ENCODE data around the gene EIF2AK3.
"Not testable (repeated sequence)": the region's sequence is repeated elsewhere in the genome, so short reads cannot be mapped to it uniquely, and the experiment has no call there.

Gene EIF2AK3

DNA sequence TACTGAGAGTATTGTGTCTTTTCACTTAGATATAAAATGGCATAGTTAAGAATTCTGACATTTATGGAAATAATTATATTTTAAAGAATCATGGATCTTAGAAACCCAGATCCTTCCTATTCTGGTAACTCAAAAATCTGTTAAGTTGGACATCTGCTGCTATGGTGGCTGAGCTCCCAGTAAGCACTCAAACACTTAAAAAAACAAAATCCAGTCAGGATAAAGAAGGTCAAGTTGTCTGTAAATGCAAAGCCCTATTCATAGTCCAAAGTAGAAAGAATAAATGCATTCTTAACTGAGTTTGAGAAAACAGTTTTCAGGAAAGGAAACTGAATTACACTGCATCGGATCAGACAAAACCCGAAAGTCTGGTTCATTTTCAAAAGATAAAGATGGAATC, 35.6 kb downstream of the EIF2AK3 start:
- DNase-seq: no peak

DNA sequence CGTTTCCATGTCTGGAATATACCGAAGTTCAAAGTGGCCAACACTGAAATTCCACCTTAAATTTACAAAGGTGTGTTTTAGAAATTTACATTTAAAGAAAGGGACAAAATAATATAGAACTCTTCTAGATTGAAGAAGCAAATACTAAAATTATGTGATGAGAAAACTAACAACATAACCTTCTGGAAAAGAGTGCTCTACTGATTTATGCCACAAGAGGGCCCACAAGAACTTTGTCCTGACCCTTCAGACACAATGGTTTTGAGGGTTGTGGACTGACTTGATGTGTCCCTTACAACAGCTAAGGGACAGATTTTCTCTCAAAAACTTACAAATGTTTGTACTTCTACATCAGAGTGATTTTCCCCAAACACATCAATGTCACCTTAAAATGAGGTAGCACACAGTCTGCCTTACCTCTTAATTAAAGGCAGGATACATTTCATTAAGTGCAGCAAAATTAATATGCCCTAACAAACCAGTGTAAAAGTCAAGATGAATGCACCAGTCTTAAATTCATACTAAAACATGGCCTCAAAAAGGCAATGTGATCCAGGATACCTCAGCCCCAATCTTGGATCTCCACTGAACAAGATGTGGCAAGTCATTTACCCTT, 36.2 kb downstream of the EIF2AK3 start:
- no peak for DNase-seq

DNA sequence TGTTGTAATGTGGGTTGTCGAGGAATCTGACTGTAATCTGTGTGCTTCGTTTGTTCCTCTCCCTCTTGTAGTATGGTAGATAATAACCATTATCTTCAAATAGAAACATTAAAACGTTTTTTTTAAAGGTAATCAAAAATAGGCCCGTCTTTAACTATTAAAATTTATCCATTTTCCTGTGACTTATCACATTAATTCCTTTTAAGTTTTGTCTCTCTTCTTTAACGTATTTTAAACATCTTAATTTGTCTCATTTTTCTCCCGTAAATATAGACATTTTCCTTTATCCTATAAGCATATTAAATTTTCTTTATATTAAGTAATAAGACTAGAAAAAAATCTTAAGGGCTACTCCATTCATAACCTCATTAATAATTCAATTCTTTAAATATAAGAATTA, 41.3 kb downstream of the EIF2AK3 start:
- DNase-seq: no peak

DNA sequence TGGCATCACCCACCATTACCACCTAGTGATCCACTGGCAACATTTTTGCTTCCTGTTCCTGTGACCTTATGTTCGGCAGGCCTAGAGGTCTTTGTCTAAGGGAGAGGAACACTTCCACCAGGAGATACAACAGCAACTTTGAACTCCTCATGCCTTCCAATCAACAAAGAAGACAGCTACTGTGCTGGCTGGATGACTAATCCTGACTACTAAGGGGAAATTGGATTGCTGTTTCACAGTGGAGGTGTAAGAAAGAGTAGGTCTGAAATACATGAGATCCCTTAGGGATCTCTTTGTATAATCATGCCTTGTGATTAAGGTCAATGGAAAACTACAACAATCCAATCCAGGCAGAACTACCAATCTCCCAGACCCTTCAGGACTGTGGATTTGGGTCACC, 45.2 kb downstream of the EIF2AK3 start:
- DNase-seq: no peak

GRCh38 chr2:88580088-88580487, 47.2 kb downstream of the EIF2AK3 start:
- no peak for DNase-seq

GRCh38 chr2:88575630-88576029, 51.6 kb downstream of the EIF2AK3 start:
- no peak for DNase-seq

DNA sequence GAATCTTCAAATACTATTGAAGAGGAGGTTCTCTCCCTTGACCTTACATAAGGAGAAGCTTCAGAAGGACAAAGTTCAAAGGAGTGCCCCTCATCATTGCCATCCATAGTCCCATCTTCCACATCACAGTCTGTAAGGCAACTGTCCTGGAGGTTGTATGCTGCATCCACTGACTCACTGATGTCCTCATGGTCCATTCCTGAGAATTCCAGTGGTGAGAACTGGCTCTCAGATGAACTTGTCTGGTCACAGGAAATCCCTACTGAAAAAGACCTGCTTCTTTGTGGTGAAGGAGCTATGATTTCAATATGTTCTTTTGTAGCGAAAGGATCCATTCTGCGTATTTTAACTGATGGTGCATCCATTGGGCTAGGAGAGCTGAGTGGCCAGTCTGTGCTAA, 52.2 kb downstream of the EIF2AK3 start:
- no peak for DNase-seq

DNA sequence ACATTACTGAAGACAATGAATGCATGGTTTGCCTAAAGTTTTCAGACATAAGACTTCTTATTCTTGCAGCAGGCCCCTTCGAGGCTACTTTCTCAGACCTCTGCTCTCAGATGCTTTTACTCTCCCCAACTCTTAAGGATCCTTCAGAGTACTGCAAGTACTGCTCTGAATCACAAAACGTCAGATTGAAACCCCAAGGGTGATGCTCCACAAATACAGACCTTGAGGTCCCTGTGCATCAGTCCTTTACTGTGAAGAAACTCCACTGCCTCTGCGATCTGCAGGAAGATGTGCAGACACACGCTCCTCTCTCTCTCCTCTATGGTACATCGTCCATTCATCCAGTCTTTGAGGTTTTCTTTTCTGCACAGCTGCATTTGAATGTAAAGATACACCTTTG, 52.8 kb downstream of the EIF2AK3 start:
- DNase-seq: no peak

DNA sequence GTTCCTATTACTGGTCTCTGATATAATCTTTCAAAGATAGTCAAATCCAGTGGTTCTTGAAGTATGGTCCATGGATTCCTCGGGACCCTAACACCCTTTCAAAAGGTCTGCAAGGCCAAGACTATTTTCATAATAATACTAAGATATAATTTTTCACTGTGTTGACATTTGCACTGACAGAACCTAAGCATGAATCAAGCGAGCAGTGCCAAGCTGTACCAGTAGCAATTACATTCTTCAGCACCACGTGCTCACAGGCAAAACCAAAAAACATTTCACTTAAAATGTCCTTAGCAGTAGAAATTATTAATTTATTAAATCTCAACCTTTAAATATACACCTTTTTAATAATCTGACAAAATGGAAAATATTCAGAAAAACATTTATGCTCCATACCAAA, 59.1 kb downstream of the EIF2AK3 start:
- no peak for DNase-seq

- no peak for DNase-seq
Measured at GRCh38 chr2:88564402-88564801, 62.9 kb downstream of the EIF2AK3 start.

DNA sequence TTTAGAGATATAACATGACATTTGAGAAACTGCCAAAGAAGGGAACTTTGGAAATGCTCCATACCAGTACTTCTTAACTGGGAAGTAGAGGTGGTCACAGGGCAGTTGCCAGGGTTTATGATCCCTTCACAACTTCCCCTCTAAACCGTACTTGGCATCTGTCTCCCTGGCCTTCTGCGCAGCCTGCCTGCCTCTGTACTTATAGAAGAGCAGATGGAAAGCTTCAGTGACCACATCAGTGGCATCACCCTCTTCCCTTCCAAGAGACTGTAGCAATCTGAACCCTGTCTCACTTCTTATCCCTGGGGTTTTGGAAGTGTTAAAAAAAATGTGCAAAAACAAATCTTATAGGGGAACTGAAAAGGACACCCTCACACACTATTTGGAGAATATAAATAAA, 64.1 kb downstream of the EIF2AK3 start:
- no peak for DNase-seq

- DNase-seq: no peak
Measured at GRCh38 chr2:88561646-88562388, 65.4 kb downstream of the EIF2AK3 start.

DNA sequence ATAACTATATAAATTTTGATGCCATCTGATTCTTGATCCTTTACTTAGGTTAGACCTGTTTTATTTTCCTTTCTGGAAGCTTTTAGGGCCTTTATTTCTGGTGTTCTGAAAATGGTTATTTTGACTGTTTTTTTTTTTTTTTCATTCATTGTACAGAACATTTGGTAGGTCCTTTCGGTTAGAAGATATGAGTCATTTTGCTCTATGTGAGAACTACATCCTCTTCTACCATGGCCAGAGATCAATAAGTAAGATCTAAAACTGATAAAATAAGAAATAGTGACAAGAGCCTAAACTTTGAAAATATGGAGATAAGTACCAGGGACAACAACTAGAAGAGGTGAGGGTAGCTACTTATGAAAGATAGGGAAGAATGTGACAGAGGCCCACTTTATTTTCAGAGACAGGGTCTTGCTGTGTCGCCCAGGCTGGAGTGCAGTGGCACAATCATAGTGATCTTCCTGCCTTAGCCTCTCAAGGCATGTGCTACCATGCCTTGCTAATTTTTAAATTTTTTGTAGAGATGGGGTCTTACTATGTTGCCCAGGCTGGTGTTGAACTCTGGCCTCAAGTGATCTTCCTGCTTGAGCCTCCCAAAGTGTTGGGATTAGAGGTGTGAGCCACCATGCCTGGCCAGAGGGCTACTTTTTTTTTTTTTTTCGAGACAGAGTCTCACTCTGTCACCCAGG, 66.5 kb downstream of the EIF2AK3 start:
- DNase-seq: no peak

- DNase-seq: no peak
Measured at GRCh38 chr2:88557290-88557689, 70.0 kb downstream of the EIF2AK3 start.

DNA sequence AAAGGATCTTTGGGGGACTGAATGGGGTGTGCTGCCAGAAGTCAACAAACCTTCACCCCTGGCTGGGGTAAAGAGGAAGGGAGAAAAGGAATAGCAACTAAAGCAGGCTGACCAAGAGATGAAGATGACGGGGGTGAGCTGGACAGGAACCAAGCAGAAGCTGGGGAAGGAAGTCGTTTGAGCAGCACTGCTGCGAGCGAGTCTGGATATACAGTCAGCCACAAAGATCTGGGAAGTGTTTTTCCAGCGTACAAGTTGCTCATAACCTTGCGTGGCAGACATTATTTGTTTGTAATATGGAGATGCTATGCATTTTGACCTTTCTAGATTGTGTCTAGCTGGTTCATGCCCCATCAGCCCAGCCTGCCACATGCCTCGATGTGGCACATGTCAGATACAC, 71.2 kb downstream of the EIF2AK3 start:
- DNase-seq: no peak

GRCh38 chr2:88554189-88554588, 73.1 kb downstream of the EIF2AK3 start:
- DNase-seq: no peak

DNA sequence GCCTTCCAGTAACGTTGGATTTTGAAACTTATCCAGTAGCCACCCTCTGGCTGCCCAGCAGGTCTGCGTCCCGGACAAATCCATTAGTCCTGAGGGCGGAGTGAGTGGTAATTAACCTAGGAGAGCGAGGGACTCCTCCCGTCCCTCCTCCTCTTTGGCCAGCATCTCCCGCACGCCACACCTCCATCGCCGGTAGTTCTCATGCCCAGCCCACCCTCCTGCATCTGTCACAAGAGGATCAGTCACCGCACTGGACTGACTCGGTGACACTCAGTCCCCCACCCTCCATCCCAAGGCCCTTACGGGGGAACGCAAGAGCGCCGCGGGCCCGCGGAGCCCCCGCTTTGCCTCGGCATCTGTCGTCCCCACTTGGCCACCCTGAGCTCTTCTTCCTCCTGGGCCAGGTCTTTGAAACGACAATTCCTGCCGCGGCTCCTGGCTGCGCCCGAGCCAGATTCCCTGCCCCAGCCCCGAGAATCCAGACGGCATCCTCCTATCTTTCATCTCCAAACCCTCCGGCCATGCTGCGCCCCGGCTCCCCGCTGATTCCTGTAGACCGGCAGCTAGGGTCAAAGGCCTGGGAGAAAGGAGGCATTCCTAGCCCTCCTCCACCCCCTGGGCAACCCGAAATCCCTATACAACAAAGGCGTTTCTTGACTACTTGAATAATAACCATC, 77.5 kb downstream of the EIF2AK3 start:
- DNase-seq: no peak

DNA sequence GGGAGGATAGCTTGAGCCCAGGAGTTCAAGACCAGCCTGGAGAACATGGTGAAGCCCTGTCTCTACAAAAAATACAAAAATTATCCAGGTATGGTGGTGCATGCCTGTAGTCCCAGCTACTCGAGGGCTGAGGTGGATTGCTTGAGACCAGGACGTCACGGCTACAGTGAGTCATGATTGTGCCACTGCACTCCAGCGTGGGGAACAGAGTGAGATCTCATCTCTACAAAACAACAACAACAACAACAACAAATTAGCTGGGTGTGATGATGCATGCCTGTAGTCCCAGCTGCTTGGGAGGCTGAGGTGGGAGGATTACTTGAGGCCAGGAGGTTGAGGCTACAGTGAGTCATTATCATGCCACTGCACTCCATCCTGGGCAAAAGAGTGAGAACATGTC, 81.0 kb downstream of the EIF2AK3 start:
- not testable (repeated sequence) for DNase-seq

- DNase-seq: no peak
Measured at GRCh38 chr2:88545118-88545517, 82.1 kb downstream of the EIF2AK3 start.

GRCh38 chr2:88543541-88544057, 83.7 kb downstream of the EIF2AK3 start:
- DNase-seq: no peak

DNA sequence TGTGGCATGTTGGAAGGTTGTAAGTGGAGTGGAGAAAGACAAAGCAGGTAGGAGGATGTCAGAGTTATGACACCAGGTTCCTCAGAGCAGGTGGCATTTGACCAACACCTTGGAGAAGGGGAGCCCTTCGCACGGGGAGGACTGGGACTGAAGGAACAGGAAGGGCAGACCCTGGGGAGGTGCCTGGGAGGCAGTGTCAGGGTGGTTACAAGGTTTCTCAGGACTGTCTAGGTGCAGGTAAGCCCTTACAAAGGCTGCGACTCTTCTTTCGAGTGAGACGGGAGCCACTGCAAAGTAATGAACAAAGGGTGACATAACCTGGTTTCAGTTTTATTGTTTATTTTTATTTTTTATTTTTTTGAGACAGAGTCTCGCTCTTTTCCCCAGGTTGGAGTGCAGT, 84.6 kb downstream of the EIF2AK3 start:
- no peak for DNase-seq

GRCh38 chr2:88540346-88540745, 86.9 kb downstream of the EIF2AK3 start:
- DNase-seq: no peak

DNA sequence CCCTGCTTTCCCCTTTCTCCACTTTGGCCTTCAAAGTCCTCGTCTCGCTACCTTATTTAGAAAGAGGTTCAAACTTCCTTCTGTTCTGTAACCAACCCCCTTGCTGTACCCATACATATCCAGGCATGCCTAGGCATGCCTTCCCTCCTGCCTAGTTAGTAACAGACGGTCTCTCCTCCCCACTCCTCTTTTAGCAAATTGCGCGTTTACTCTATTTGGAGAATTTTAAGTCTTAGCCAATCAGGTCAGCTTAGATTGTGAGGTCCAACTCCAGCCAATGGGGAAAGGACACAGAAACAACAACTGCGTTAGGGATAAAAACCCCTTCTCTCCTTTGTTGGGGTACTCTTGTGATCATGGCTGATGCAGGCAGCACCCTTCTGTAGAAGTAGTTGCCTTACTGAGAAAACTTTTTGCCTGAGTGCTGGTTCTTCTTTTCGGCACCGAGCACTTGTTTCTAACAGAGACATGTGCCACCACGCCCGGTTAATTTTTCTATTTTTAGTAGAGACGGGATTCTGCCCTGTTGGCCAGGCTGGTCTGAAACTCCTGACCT, 88.8 kb downstream of the EIF2AK3 start:
- no peak for DNase-seq
